Measurements from ENCODE around the gene CERK.

DNA sequence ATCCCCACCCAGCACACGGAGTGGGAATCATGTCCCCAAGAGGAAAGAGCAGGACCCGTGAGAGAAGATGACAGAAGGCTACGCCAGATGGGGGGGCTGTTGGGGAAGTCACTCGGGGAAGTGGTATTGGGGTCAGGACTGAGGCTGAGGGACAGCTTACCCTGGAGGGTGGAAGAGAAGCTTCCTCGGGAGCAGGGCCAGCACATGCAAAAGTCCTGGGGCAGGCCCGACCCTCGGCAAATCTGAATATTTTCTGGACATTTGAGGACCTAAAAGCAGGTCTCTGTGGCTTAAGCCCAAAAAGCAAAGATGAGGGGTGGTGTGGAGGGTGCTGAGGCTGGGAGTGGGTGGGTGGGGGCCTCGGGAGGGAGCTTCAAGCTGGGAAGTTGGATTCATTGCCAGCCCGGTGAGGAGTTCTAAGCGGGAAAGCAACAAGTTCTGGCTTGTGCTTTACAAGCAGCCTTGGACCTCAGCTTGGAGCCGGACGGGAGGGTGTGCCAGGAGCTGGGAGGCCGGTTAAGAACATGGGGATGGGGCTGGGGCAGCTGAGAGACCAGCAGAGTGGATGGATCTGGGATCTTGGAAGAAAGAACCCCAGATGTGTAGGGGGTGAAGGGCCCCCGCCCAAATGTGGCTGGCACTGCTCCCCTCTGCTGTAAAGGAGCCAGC is 83.0 kb downstream of the CERK start:
- TF ChIP-seq, protein P1, sequence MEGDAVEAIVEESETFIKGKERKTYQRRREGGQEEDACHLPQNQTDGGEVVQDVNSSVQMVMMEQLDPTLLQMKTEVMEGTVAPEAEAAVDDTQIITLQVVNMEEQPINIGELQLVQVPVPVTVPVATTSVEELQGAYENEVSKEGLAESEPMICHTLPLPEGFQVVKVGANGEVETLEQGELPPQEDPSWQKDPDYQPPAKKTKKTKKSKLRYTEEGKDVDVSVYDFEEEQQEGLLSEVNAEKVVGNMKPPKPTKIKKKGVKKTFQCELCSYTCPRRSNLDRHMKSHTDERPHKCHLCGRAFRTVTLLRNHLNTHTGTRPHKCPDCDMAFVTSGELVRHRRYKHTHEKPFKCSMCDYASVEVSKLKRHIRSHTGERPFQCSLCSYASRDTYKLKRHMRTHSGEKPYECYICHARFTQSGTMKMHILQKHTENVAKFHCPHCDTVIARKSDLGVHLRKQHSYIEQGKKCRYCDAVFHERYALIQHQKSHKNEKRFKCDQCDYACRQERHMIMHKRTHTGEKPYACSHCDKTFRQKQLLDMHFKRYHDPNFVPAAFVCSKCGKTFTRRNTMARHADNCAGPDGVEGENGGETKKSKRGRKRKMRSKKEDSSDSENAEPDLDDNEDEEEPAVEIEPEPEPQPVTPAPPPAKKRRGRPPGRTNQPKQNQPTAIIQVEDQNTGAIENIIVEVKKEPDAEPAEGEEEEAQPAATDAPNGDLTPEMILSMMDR (IDR thresholded peaks at IDR 0.05; ENCODE audit: low read depth, low read length) = no peak
- TF ChIP-seq POLR2A (IDR thresholded peaks at IDR 0.05; ENCODE audit: extremely low read depth, insufficient read length) (no peak), MYC (IDR thresholded peaks at IDR 0.05; ENCODE audit: low read depth, low read length) (no peak)
- TF ChIP-seq, protein P2, sequence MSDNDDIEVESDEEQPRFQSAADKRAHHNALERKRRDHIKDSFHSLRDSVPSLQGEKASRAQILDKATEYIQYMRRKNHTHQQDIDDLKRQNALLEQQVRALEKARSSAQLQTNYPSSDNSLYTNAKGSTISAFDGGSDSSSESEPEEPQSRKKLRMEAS (IDR thresholded peaks at IDR 0.05; ENCODE audit: low read depth, low read length) = no peak

Measured in NB4 (cell line).